HUES48 (cell line): ENCODE data around the gene UBL4B.

Experiments
- H3K27ac ChIP-seq: one replicate; pipeline ENCODE4 v1.7.0; 2013; ENCODE audit warnings: low read depth, low read length, inconsistent platforms
- H3K27me3 ChIP-seq: 2 replicates; pipeline ENCODE4 v1.6.1; 2013; ENCODE audit warnings: mild to moderate bottlenecking, low read length; ENCODE audit not compliant: control insufficient read depth, insufficient read depth
- H3K36me3 ChIP-seq: 2 replicates; pipeline ENCODE4 v1.6.1; 2013; ENCODE audit warnings: low read length; ENCODE audit not compliant: control insufficient read depth, insufficient read depth
- H3K4me1 ChIP-seq: 2 replicates; pipeline ENCODE4 v1.6.1; 2013; ENCODE audit warnings: mild to moderate bottlenecking, low read length; ENCODE audit not compliant: control insufficient read depth, insufficient read depth
- H3K4me3 ChIP-seq: 2 replicates; pipeline ENCODE4 v1.5.1; 2013; ENCODE audit warnings: mild to moderate bottlenecking, low read depth, low read length
- H3K9ac ChIP-seq: 2 replicates; pipeline ENCODE4 v1.6.1; 2013; ENCODE audit warnings: mild to moderate bottlenecking, low read depth, low read length, moderate library complexity
- H3K9me3 ChIP-seq: 2 replicates; pipeline ENCODE4 v1.6.1; 2013; ENCODE audit warnings: low read length; ENCODE audit not compliant: control insufficient read depth, insufficient read depth

Gene UBL4B

DNA sequence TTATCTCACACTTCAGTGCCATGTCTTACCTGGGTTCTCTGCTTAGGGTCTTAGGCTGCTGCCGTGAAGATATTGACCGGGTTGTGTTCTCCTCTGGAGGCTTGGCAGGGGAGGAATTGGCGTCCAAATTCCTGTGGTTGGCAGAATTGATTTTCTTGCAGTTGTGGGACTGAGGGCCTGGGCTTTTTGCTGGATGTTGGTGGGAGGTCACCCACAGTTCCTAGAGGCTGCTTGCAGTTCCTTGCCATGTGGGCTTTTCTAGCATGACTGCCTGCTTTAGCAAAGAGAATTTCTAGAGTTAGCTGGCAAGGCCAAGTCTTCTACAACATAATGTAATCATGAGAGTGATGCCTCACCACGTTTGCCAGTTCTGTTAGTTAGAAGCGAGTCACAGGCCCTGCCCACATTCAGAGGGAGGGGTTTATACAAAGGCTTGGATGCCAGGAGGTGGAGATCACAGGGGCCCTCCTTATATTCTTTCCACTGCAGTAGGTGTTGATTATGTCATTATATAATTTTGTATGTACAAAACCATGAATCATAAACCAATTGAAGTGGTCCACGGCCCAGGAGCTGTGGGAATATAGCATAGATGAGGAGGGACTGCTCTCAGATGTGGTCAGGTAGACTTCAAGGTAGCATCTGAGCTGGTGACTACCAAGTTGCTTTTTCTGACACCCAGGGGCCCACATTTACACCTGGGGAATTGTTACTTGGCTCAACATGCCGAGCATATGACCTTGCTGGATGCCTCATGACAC, 6.6 kb downstream of the UBL4B start:
- Histone ChIP-seq H3K27ac (no peak overlapping the region), H3K27me3 (peaks cover 2% of the 10 kb centered on the region; the same call in 1 of the 2 replicates), H3K36me3 (no peaks in the 10 kb centered on the region), H3K9me3 (no peaks in the 10 kb centered on the region; the same call in 1 of the 2 replicates), H3K9ac (no peak overlapping the region), H3K4me3 (no peak overlapping the region), H3K4me1 (no peaks in the 10 kb centered on the region)

DNA sequence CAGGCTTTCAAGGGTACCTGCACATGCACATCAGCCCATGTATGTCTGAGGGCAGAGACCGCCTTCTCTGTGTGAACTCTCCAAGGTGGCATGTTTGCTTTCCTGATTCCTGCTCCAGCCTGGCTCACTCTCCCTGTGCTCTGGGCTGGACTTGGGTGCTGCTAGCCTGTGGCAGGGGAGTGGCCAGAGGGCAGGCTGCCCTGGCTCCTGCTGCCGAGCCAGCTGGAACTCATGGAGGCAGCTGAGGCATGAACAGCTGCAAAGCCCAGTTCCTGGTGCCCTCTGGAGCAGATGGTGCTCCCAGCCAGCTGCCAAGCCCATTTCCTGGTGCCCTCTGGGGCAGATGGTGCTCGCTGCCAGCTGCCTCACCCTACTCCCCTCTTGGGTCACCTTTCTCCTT, 7.6 kb downstream of the UBL4B start:
- H3K27ac ChIP-seq: no peak overlapping the region
- no peak overlapping the region for H3K4me3 ChIP-seq
- no peaks in the 10 kb centered on the region for H3K27me3 ChIP-seq
- H3K4me1 ChIP-seq: no peaks in the 10 kb centered on the region
- no peaks in the 10 kb centered on the region for H3K36me3 ChIP-seq
- H3K9ac ChIP-seq: no peak overlapping the region
- H3K9me3 ChIP-seq: no peaks in the 10 kb centered on the region; the same call in 1 of the 2 replicates

DNA sequence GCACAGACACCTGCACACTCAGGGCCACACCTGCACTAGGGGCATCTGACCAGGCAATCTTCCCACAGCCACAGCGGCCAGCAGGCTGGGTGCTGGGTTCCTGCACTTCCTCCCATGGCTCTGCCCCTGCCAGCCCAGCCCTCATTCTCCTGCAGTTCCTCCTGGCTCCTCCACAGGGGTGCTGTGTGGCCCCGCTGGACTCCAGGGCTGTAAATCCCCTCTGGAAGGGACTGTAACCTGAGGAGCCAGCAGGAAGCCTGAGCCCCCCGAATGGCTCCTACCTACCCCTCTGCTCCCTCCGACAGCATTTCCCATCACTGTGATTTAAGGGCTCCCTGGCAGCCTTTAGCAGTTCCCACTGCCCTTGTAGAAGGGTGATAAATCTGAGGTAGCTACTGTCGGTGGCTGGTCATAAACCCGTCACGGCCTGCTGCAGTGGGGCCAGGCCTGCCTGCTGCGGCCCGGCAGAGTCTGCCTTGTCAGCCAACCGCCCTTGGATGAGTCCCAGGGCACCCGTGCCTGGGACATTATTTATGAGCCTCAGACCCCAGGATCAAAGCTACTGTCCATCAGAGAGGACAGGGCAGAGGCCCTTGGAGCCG, 8.8 kb downstream of the UBL4B start:
- Histone ChIP-seq H3K4me3 (no peak overlapping the region), H3K9ac (no peak overlapping the region), H3K27ac (no peak overlapping the region), H3K4me1 (no peaks in the 10 kb centered on the region), H3K36me3 (no peaks in the 10 kb centered on the region), H3K27me3 (no peaks in the 10 kb centered on the region), H3K9me3 (no peaks in the 10 kb centered on the region; the same call in 1 of the 2 replicates)

DNA sequence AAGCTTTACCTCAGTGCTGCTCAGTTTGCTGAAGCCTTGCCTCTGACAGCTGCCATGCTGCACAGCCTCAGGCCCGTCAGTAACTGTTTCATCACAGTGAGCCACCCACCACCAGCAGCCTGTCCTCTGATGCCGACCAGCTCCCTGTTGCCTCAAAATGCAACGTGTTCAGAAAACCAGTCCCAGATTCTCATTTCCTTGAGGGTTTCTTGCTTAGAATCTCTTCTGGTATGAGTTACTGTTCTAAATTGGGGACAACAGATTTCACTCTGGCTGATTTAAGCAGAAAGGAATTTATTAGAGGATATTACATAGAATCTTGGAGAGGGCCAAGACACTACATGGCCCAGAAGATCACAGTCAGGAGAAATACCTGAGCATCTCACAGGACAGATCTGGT, 11.0 kb downstream of the UBL4B start:
- Histone ChIP-seq H3K9ac (no peak overlapping the region), H3K36me3 (no peaks in the 10 kb centered on the region), H3K27ac (no peak overlapping the region), H3K27me3 (peaks cover 2% of the 10 kb centered on the region; the same call in 1 of the 2 replicates), H3K9me3 (no peaks in the 10 kb centered on the region; the same call in 1 of the 2 replicates), H3K4me1 (no peaks in the 10 kb centered on the region), H3K4me3 (no peak overlapping the region)

DNA sequence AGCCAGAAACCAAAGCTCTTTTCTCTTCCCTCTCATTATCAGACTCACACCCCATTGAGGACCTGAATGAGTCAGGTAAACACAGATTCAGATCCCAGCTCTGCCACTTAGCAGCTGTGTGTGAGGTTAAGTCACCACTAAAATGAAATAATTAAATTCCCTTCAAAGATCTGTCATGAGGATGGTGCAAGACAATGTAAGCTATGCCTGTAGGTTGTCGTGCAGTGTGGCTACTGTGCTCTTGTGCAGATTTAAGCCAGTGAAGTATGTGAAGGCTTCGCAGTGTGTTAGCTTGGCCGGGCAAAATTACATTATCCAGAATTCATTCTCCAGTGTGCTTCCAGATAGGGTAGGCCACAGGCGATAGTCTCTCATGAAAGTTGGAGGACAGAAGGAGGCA, 13.6 kb downstream of the UBL4B start:
- Histone ChIP-seq H3K9ac (no peak overlapping the region), H3K4me3 (no peak overlapping the region), H3K9me3 (no peaks in the 10 kb centered on the region), H3K4me1 (peaks cover 2% of the 10 kb centered on the region), H3K27me3 (peaks cover 26% of the 10 kb centered on the region), H3K27ac (no peak overlapping the region), H3K36me3 (no peaks in the 10 kb centered on the region)

DNA sequence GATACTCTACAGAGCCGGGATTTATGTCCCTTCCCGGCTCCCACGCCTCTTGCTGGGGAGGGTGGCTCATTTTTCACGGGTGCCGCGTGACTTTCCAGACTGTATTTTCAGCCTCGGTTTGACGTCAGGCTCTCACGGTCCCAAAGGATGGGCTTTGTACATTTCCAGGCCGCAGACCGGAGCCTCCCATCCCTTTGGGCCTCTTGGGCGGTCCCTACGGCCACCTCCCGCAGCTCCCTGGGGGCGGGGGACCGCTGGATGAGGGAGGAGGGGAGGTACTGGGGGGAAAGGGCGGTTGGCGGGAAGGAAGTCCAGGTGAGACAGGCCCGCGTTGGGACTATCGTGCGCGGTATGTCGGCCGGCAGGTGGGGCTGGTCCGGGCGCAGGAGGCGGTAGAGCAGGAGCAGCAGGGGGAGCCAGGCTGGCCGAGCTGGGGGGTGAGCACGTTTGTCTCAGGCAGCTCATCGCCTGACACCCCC, 17.9 kb downstream of the UBL4B start:
- Histone ChIP-seq H3K27me3 (peaks cover 29% of the 10 kb centered on the region), H3K36me3 (no peaks in the 10 kb centered on the region), H3K4me3 (no peak overlapping the region), H3K9me3 (no peaks in the 10 kb centered on the region), H3K9ac (no peak overlapping the region), H3K4me1 (peaks cover 5% of the 10 kb centered on the region), H3K27ac (no peak overlapping the region)

DNA sequence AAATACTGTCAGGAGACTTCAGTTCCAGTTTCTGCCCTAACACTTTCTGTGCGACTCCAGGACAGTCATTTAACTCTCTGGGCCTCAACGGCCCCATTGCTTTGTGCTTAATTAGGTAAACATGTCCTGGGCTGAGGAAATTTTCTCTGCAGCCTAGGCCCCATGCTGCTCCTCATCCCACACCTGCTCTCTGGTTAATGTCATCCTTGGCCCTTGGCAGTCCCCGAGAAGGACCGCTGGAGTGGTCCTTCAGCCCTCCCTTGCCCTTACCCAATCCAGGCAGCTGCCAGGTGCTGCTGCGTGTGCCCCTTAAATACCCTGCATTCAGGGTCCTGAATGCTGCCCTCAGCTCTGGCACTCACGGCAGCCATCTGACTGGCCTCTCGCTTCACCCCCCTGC, 18.7 kb downstream of the UBL4B start:
- Histone ChIP-seq H3K27ac (no peak overlapping the region), H3K4me1 (peaks cover 5% of the 10 kb centered on the region), H3K9ac (no peak overlapping the region)

DNA sequence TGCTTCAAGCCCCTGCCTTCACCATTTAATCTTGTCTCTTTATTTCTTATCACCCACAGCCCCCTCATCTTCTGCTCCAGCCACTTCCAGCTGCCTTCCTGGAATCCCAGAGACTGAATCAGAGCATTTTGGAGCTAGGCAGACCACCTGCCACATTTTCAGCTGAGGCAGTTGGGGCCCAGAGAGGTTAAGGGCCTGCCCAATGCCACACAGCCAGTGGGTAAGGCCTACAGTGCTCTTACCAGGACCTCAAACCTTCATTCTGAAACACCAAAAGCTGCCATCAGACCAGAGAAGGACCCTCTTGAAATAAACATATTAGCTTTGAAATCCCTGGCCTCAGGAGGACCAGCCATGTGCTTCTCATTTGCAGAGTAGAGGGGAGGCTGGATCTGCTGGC, 20.4 kb downstream of the UBL4B start:
- Histone ChIP-seq H3K9ac (no peak overlapping the region), H3K4me1 (peaks cover 19% of the 10 kb centered on the region), H3K4me3 (no peak overlapping the region), H3K27me3 (peaks cover 29% of the 10 kb centered on the region), H3K9me3 (no peaks in the 10 kb centered on the region), H3K27ac (no peak overlapping the region), H3K36me3 (no peaks in the 10 kb centered on the region)

More for the DNA sequence above, 18.7 kb downstream of the UBL4B start:
- no peaks in the 10 kb centered on the region for H3K36me3 ChIP-seq
- peaks cover 29% of the 10 kb centered on the region for H3K27me3 ChIP-seq
- no peak overlapping the region for H3K4me3 ChIP-seq
- H3K9me3 ChIP-seq: no peaks in the 10 kb centered on the region

DNA sequence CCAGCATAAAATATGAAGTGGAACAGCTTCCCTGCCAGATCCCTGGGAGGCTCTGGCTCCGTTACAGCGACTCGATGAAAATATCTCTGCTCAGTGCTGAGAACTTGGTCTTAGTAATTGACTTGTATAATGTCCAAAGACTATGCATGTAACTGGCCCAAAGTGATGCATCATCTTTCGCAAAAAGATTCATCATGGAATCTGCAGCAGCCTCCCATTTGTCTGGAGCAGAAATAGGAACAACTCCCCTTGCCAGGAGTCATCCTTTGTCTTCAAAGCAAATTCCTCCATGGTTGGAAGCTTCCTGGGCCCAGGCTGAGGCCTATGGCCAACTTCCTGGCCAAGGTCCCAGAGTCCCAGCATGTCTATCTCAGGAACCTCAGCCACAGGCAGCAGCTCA, 21.2 kb downstream of the UBL4B start:
- Histone ChIP-seq H3K27me3 (peaks cover 29% of the 10 kb centered on the region), H3K27ac (no peak overlapping the region), H3K36me3 (no peaks in the 10 kb centered on the region), H3K9ac (no peak overlapping the region), H3K9me3 (no peaks in the 10 kb centered on the region), H3K4me3 (no peak overlapping the region), H3K4me1 (peaks cover 19% of the 10 kb centered on the region)

DNA sequence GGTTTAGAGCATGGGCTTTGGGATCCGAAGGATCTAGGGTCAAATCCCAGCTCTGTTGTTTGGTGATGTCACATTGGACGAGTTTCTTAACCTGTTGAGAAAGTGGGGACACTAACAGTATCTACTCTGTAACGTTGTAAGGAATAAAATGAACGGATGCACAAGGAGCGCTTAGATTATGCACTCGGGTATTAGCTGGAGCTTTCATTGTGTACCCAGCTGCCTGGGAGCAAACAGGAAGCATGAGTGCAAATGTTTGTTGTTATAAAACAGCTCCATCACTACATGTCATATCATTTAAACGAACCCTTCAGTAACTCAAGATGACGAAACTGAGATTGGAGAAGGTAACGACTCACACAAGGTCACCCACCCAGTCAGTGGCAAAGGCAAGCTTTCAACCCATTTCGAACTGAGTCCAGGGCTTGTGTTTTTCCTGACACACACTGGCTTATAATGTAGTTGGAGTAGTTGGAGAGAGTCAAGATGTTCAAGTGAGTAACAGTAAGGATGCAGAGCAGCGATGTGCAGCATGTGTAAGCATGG, 21.9 kb downstream of the UBL4B start:
- peaks cover 24% of the 10 kb centered on the region for H3K27me3 ChIP-seq
- H3K9me3 ChIP-seq: no peaks in the 10 kb centered on the region
- no peaks in the 10 kb centered on the region for H3K36me3 ChIP-seq
- H3K4me3 ChIP-seq: no peak overlapping the region
- peaks cover 19% of the 10 kb centered on the region for H3K4me1 ChIP-seq
- no peak overlapping the region for H3K27ac ChIP-seq
- H3K9ac ChIP-seq: no peak overlapping the region

DNA sequence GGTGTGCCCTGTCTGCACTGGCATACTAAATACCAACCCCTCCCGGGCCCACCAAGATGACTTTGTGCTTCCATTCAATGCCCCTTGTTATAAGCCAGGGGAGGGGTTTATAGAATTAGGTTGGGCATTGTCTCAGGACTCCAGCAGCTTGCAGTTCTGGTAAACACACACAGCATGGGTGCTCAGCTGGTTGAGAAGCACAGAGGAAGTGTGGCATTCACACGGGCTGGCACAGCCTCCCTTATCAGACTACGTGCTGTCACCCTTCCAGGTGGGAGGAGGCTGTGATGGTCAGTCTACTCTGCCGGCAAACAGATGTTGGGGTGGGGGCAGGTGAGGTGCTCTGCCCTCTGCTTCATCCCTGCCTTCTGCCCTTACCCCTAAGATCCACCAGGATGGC, 23.0 kb downstream of the UBL4B start:
- no peaks in the 10 kb centered on the region for H3K9me3 ChIP-seq

More for the DNA sequence above, 23.0 kb downstream of the UBL4B start:
- peaks cover 13% of the 10 kb centered on the region for H3K27me3 ChIP-seq
- no peaks in the 10 kb centered on the region for H3K36me3 ChIP-seq
- H3K9ac ChIP-seq: no peak overlapping the region
- no peak overlapping the region for H3K27ac ChIP-seq
- peaks cover 19% of the 10 kb centered on the region for H3K4me1 ChIP-seq
- H3K4me3 ChIP-seq: no peak overlapping the region
